ENCODE measurements around the gene CLDN5.

CLDN5 gene

GRCh38 chr22:19524170-19525115 lies at the start of gene CLDN5:
CLDN5 (minus strand) TSS chr22:19524410; CDS start chr22:19524255, 155 bp downstream.
- DNase-seq (ENCODE audit: low read depth in 4 of 4, low spot score in 1 of 4): no peak

GRCh38 chr22:19571995-19572394 lies 47.8 kb upstream of the CLDN5 start:
- DNase-seq (ENCODE audit: low read depth in 4 of 4, low spot score in 1 of 4): no peak

- no peak for DNase-seq (ENCODE audit: low read depth in 4 of 4, low spot score in 1 of 4)
Observed at GRCh38 chr22:19571207-19571795, 47.1 kb upstream of the CLDN5 start.

GRCh38 chr22:19569976-19570375 lies 45.8 kb upstream of the CLDN5 start:
- DNase-seq (ENCODE audit: low read depth in 4 of 4, low spot score in 1 of 4): no peak

- DNase-seq (ENCODE audit: low read depth in 4 of 4, low spot score in 1 of 4): no peak
Observed at GRCh38 chr22:19569276-19569640, 45.0 kb upstream of the CLDN5 start.

GRCh38 chr22:19568337-19569275 lies 44.4 kb upstream of the CLDN5 start:
- DNase-seq (ENCODE audit: low read depth in 4 of 4, low spot score in 1 of 4): no peak

GRCh38 chr22:19567157-19568009 lies 43.2 kb upstream of the CLDN5 start:
- DNase-seq (ENCODE audit: low read depth in 4 of 4, low spot score in 1 of 4): no peak

GRCh38 chr22:19566279-19567156 lies 42.3 kb upstream of the CLDN5 start:
- DNase-seq (ENCODE audit: low read depth in 4 of 4, low spot score in 1 of 4): no peak

GRCh38 chr22:19565382-19566278 lies 41.4 kb upstream of the CLDN5 start:
- no peak for DNase-seq (ENCODE audit: low read depth in 4 of 4, low spot score in 1 of 4)

- no peak for DNase-seq (ENCODE audit: low read depth in 4 of 4, low spot score in 1 of 4)
Observed at GRCh38 chr22:19559956-19560355, 35.7 kb upstream of the CLDN5 start.

- DNase-seq (ENCODE audit: low read depth in 4 of 4, low spot score in 1 of 4): no peak
Observed at GRCh38 chr22:19559324-19559811, 35.2 kb upstream of the CLDN5 start.

GRCh38 chr22:19556963-19557545 lies 32.8 kb upstream of the CLDN5 start:
- no peak for DNase-seq (ENCODE audit: low read depth in 4 of 4, low spot score in 1 of 4)

- DNase-seq (ENCODE audit: low read depth in 4 of 4, low spot score in 1 of 4): no peak
Observed at GRCh38 chr22:19555651-19556050, 31.4 kb upstream of the CLDN5 start.

- DNase-seq (ENCODE audit: low read depth in 4 of 4, low spot score in 1 of 4): no peak
Observed at GRCh38 chr22:19554834-19555404, 30.7 kb upstream of the CLDN5 start.

GRCh38 chr22:19553201-19553600 lies 29.0 kb upstream of the CLDN5 start:
- DNase-seq (ENCODE audit: low read depth in 4 of 4, low spot score in 1 of 4): no peak

- DNase-seq (ENCODE audit: low read depth in 4 of 4, low spot score in 1 of 4): no peak
Observed at GRCh38 chr22:19550382-19550781, 26.2 kb upstream of the CLDN5 start.

- DNase-seq (ENCODE audit: low read depth in 4 of 4, low spot score in 1 of 4): no peak
Observed at GRCh38 chr22:19549428-19549827, 25.2 kb upstream of the CLDN5 start.

GRCh38 chr22:19548964-19549363 lies 24.8 kb upstream of the CLDN5 start:
- DNase-seq (ENCODE audit: low read depth in 4 of 4, low spot score in 1 of 4): no peak

All from stimulated activated CD4-positive, alpha-beta T cell treated with anti-CD3 and anti-CD28 coated beads, Interleukin-1b, Interleukin-23, amount 100 ng/mL, for 24 hours (primary cell).